GM23248 (cell line): Measurements from ENCODE around the gene FBXW11.

ENCODE experiments used
- EZH2 ChIP-seq: fragments of 200-600 bp; sonication (generic); IDR thresholded peaks from 2 replicates; pipeline ENCODE4 v1.6.1; 2018; ENCODE audit warnings: antibody characterized with exemption, mild to moderate bottlenecking; ENCODE audit not compliant: insufficient read depth, poor library complexity, severe bottlenecking
- EZH2phosphoT487 ChIP-seq: fragments of 200-600 bp; sonication (generic); IDR thresholded peaks from 2 replicates; pipeline ENCODE4 v1.6.1; 2018; ENCODE audit warnings: antibody characterized with exemption, moderate library complexity, mild to moderate bottlenecking, low read depth; ENCODE audit not compliant: insufficient read depth

DNA sequence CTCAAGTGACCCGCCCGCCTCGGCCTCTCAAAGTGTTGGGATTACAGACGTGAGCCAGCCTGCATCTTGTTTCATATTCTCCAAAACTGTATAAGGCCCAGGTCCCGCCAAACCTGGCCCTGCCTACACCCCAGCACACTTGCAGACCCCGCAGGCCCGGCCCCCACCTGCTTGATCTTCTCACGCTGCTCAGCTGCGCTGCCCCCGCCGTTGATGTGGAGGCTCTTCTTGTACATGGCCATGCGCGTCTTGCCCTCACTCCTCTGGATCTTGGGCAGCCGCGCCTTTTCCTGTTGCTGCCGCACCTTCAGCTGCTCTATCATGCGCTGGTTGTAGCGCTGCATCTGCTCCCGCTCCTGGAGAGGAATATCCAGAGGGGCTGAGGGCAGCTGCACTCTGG is 49.0 kb upstream of the FBXW11 start:
- TF ChIP-seq EZH2 (no peak), EZH2phosphoT487 (no peak)
